ENCODE measurements around the gene TUBA3E.
"Not testable (repeated sequence)": the region's sequence is repeated elsewhere in the genome, so short reads cannot be mapped to it uniquely, and the experiment has no call there.

- not testable (repeated sequence) for TF ChIP-seq CTCF (IDR thresholded peaks at IDR 0.05; ENCODE audit: insufficient read depth, low read length); POLR2AphosphoS5 (IDR thresholded peaks at IDR 0.05; ENCODE audit: low read depth)
These were observed 15.3 kb downstream of the TUBA3E start for GRCh38 chr2:130182826-130183511.
